ENCODE measurements around the gene SPDYE3.

The SPDYE3 gene

GRCh38 chr7:100370303-100370702 is 62.8 kb downstream of the SPDYE3 start:
- no peak for DNase-seq (ENCODE audit: low read depth in 1 of 2, low spot score in 1 of 2)

GRCh38 chr7:100370746-100371145 is 63.2 kb downstream of the SPDYE3 start:
- no peak for DNase-seq (ENCODE audit: low read depth in 1 of 2, low spot score in 1 of 2)

DNA sequence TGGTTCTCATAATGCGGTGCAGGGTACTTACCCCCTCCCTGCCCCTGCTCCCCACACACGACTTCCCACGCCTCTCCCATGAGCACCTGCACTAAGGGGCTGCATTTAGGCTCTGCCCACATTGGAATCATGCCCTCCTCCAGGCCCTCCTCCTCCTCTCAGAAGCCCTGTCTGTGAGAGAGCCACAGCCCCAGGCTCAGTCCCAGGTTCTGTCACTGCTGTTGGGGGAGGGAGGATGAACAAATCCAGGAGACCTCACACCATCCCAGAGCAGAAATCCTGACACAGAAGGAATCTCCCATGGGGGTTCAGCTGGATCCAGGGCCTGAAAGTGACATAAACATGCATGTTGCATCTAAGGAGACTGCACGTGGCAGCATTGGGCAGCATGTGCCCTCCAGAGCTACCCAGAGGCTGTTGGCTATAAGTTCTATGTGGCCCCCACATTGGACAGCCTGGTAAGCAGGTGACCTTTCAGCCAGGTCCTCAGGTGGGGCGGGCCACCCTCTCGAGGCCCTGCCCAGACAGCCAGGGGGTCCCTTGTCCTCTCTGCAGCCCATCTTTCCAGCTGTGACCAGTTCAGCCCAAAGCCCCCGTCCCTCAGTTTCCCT is 64.2 kb downstream of the SPDYE3 start:
- DNase-seq (ENCODE audit: low read depth in 1 of 2, low spot score in 1 of 2): no peak
